Ovary (tissue), 9 donors: ENCODE data around the gene P2RX6. TPM values are rescaled to one million over a fixed set of nuclear protein-coding genes. Genes with fewer than 3 reads are reported as not detected.

Experiments
- DNase-seq, 5 donors: peaks; one replicate each; pipeline ENCODE4 v3.0.0-alpha.2; 2019 to 2020
- H3K27ac ChIP-seq, 2 donors: fragments of 200-600 bp; one replicate each; pipeline versions ENCODE4 v1.5.1 to v1.8.0; 2019 to 2022
- H3K27me3 ChIP-seq: fragments of 200-600 bp; one replicate; pipeline ENCODE4 v1.8.0; 2022
- H3K36me3 ChIP-seq: fragments of 200-600 bp; sonication (generic); one replicate; pipeline ENCODE4 v1.5.1; 2019
- H3K4me1 ChIP-seq: one replicate; pipeline ENCODE4 v1.8.1; 2013; ENCODE audit warnings: mild to moderate bottlenecking, moderate library complexity; ENCODE audit not compliant: insufficient read depth
- H3K4me3 ChIP-seq: fragments of 200-600 bp; sonication (generic); one replicate; pipeline ENCODE4 v1.5.1; 2017
- H3K9me3 ChIP-seq, 2 donors: fragments of 200-600 bp in 1 of 2; sonication (generic) in 1 of 2; one replicate each; pipeline versions ENCODE4 v1.5.1 to v1.8.1; 2013 to 2019; ENCODE audit warnings: mild to moderate bottlenecking in 1 of 2, moderate library complexity in 1 of 2
- CTCF ChIP-seq, 3 donors: fragments of 450-650 bp in 2 of 3; fragments of 200-600 bp in 1 of 3; IDR thresholded peaks; one replicate each; pipeline versions ENCODE4 v1.5.1 to v1.8.0; 2016 to 2022; ENCODE audit warnings: antibody characterized with exemption in 3 of 3, mild to moderate bottlenecking in 1 of 3
- EP300 ChIP-seq: sonication (generic); formaldehyde crosslinking; IDR thresholded peaks from one replicate; pipeline ENCODE4 v1.6.1; 2017; ENCODE audit warnings: antibody characterized with exemption
- POLR2A ChIP-seq: fragments of 450-650 bp; IDR thresholded peaks from one replicate; pipeline ENCODE4 v1.6.1; 2017; ENCODE audit warnings: antibody characterized with exemption, mild to moderate bottlenecking, moderate library complexity
- WGBS, 3 donors: extraction: QIAGEN DNeasy Blood & Tissue Kit in 1 of 3; methylation state at CpG; one replicate each; pipeline versions ENCODE4 v1.1.5 to v1.1.7; 2013 to 2017; 5-methylcytosine and 5-hydroxymethylcytosine counted together
- intact Hi-C, 4 donors: fragments of 100-400 bp; cut with DNase I; formaldehyde crosslinking; loops; one replicate each; pipeline versions ENCODE4 v1.11.0 to v1.15.1; 2022 to 2023
- polyA plus RNA-seq, 2 donors: library from polyadenylated mRNA; stranded (reverse); fragments of 200-250 nt in 1 of 2; fragments of 350-450 nt in 1 of 2; fragmentation: Illumina TruSeq in 1 of 2; extraction: RNeasy Lipid Tissue Mini Kit (QIAGEN cat#74804) in 1 of 2; gene quantifications; one replicate each; pipeline ENCODE4 v1.2.3, GENCODE V29; 2013 to 2014
- total RNA-seq, 7 donors: library from RNA; depleted of rRNA in 2 of 7; stranded (reverse); fragments of >200 nt in 2 of 7; fragmentation: NEBNext Ultra II Directional in 3 of 7; extraction: Animal tissue kit (Norgen Biotek cat#: 25700) in 3 of 7; gene quantifications; one replicate each; pipeline versions ENCODE4 v1.1.0 to v1.2.4, GENCODE V29; 2016 to 2023
- donor health status: DM: no; HTN: no; CAD: no; lungs with moderate emphysema.
- donor health status: DM: no; HTN: no; CAD: no.
- donor health status: Bipolar disorder and iron deficiency.
- donor health status: DM: yes; HTN: yes; CAD: no.
- donor health status: DM: no; HTN: no; CAD: no.
- donor health status: DM: yes; HTN: yes; CAD: no.

Gene P2RX6
- total and polyA plus RNA-seq, 9 donors = 0.47 to 1.6 (median 1.0) TPM

- no peak overlapping the region for H3K4me3 ChIP-seq
- peaks cover 4% of the 10 kb centered on the region for H3K4me1 ChIP-seq
- DNase-seq = no peak
- H3K9me3 ChIP-seq = no peaks in the 10 kb centered on the region
- intact Hi-C loops = no loop called here
- 87 to 88% (median 88%) methylated on average over 15 of the region's 15 CpGs for WGBS, 3 donors
- no peaks in the 10 kb centered on the region for H3K36me3 ChIP-seq
- H3K27me3 ChIP-seq = no peaks in the 10 kb centered on the region
- H3K27ac ChIP-seq = no peak overlapping the region
- TF ChIP-seq POLR2A = no peak
- no peak for TF ChIP-seq EP300
- TF ChIP-seq CTCF (IDR thresholded peaks at IDR 0.05) = no peak
Observed at GRCh38 chr22:21043860-21044535, 29.0 kb downstream of the P2RX6 start.

- DNase-seq = no peak
- H3K27ac ChIP-seq = no peak overlapping the region
- peaks cover 4% of the 10 kb centered on the region for H3K4me1 ChIP-seq
- intact Hi-C loops = loop anchor here in 1 of 4 donors (5.0 kb wide), 1 partner anchor 63 kb away; the partner anchor contains the start of gene LZTR1
- H3K36me3 ChIP-seq = no peaks in the 10 kb centered on the region
- 18 to 22% (median 21%) methylated on average over 15 of the region's 15 CpGs for WGBS, 3 donors
- TF ChIP-seq EP300 (no peak), CTCF (IDR thresholded peaks at IDR 0.05) (no peak), POLR2A (no peak)
- H3K9me3 ChIP-seq = no peaks in the 10 kb centered on the region
- H3K27me3 ChIP-seq = no peaks in the 10 kb centered on the region
- H3K4me3 ChIP-seq = peak overlapping the region; percentile 44
Observed at GRCh38 chr22:21044931-21045584, 30.1 kb downstream of the P2RX6 start.

GRCh38 chr22:21045585-21046294 is 30.8 kb downstream of the P2RX6 start, which contains the start of gene LRRC74B:
Gene LRRC74B (plus strand): TSS chr22:21045946. CDS start chr22:21045987, 41 bp downstream.
- Histone ChIP-seq H3K4me1 (peaks cover 4% of the 10 kb centered on the region), H3K4me3 (peak within 1 kb of the TSS; percentile 44), H3K9me3 (no peaks in the 10 kb centered on the region), H3K27me3 (no peaks in the 10 kb centered on the region), H3K27ac (peak within 1 kb of the TSS in 1 of 2 donors; percentile 52), H3K36me3 (no peaks in the 10 kb centered on the region)
- TF ChIP-seq POLR2A (no peak), EP300 (no peak), CTCF (IDR thresholded peaks at IDR 0.05) (no peak)
- intact Hi-C loops = loop anchor here in 1 of 4 donors (5.0 kb wide), 1 partner anchor 63 kb away; the partner anchor contains the start of gene LZTR1
- peak; percentile 89 to 95 (median 92) for DNase-seq
- 2 to 3% (median 2%) methylated on average over 42 to 47 of the region's 47 CpGs for WGBS, 3 donors

- Histone ChIP-seq H3K4me1 (peaks cover 4% of the 10 kb centered on the region), H3K9me3 (no peaks in the 10 kb centered on the region), H3K27ac (no peak overlapping the region), H3K27me3 (no peaks in the 10 kb centered on the region), H3K4me3 (no peak overlapping the region), H3K36me3 (no peaks in the 10 kb centered on the region)
- 94 to 96% (median 95%) methylated on average over 11 to 14 of the region's 14 CpGs for WGBS, 3 donors
- TF ChIP-seq CTCF (IDR thresholded peaks at IDR 0.05) (no peak), EP300 (no peak), POLR2A (no peak)
- intact Hi-C loops = loop anchor here in 1 of 4 donors (5.0 kb wide), 1 partner anchor 65 kb away; the partner anchor contains the start of gene LZTR1
- no peak for DNase-seq
Observed at GRCh38 chr22:21047035-21047661, 32.2 kb downstream of the P2RX6 start.
